ENCODE results near the gene ZNF575. TPM values are rescaled to one million over a fixed set of nuclear protein-coding genes. Genes with fewer than 3 reads are reported as not detected.

Gene ZNF575
- total RNA-seq, 1 experiment from 2014 or later: not detected

DNA sequence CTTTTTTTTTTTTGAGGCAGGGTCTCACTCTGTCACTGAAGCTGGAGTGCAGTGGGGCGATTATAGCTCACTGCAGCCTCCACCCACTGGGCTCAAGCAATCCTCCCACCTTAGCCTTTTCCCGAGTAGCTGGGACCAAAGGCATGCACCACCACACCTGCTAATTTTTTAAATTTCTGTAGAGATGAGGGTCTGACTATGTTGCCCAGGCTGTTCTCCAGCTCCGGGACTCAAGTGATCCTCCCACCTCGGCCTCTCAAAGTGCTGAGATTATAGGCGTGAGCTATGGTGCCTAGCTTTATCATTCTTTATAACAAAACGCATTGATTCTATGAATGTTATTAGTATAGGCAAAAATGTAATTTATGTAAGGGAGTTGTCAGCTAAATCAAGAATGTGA lies 49.7 kb upstream of the ZNF575 start:
- H3K4ac ChIP-seq (ENCODE audit: low read depth, low read length): no peak overlapping the region
- H2BK12ac ChIP-seq (ENCODE audit: insufficient read length, low read depth, low read length): no peak overlapping the region
- DNase-seq: no peak
- no peak overlapping the region for H4K5ac ChIP-seq (ENCODE audit: insufficient read length, low read depth, low read length)
- H2AFZ ChIP-seq (ENCODE audit: low read length): no peak overlapping the region
- H3K23me2 ChIP-seq (ENCODE audit: insufficient read length, low read depth, low read length, poor library complexity, severe bottlenecking): no peaks in the 10 kb centered on the region
- H3K23ac ChIP-seq (ENCODE audit: insufficient read length, low read depth, low read length): no peak overlapping the region
- H3K18ac ChIP-seq (ENCODE audit: insufficient read length, low read depth, low read length): no peak overlapping the region
- H2BK120ac ChIP-seq (ENCODE audit: low read depth, low read length, poor library complexity, severe bottlenecking): no peak overlapping the region
- H3K9me3 ChIP-seq (ENCODE audit: control insufficient read depth, low read depth, low read length): no peaks in the 10 kb centered on the region
- no peak overlapping the region for H3K9ac ChIP-seq (ENCODE audit: extremely low read depth, insufficient read length, low read length)
- no peaks in the 10 kb centered on the region for H4K20me1 ChIP-seq (ENCODE audit: control insufficient read depth, insufficient read depth, insufficient read length)
- no peak for TF ChIP-seq CTCF (conservative IDR thresholded peaks at IDR 0.05)
- H2BK20ac ChIP-seq (ENCODE audit: low read depth, low read length, poor library complexity, severe bottlenecking): no peak overlapping the region
- H3K56ac ChIP-seq (ENCODE audit: insufficient read length, low read depth, low read length): no peak overlapping the region
- no peaks in the 10 kb centered on the region for H3K27me3 ChIP-seq (ENCODE audit: insufficient read depth, low read length)
- Mint-ChIP-seq H3K4me1 (no peaks in the 10 kb centered on the region), H3K27me3 (ENCODE audit: low read depth) (peaks cover 2% of the 10 kb centered on the region; the same call in 1 of the 2 replicates), H3K4me3 (no peak overlapping the region), H3K36me3 (ENCODE audit: insufficient read depth in 1 of 3, low read depth in 3 of 3) (peaks cover 0 to 1% (median 0%) of the 10 kb centered on the region in 3 experiments; a peak in 1 of 7 replicates), H3K9me3 (no peaks in the 10 kb centered on the region), H3K27ac (no peak overlapping the region)
- no peaks in the 10 kb centered on the region for H3K79me2 ChIP-seq (ENCODE audit: insufficient read depth, low read length)
- H3K4me1 ChIP-seq (ENCODE audit: insufficient read depth, low read length): no peaks in the 10 kb centered on the region
- no peak overlapping the region for H3K14ac ChIP-seq (ENCODE audit: insufficient read depth, low read length)
- no peak overlapping the region for H3K27ac ChIP-seq (ENCODE audit: insufficient read length, low read depth, low read length)
- no peak overlapping the region for H2BK15ac ChIP-seq (ENCODE audit: low read depth, low read length)
- H3T11ph ChIP-seq (ENCODE audit: low read length): no peak overlapping the region
- H3K4me2 ChIP-seq (ENCODE audit: insufficient read depth, insufficient read length, low read length): no peak overlapping the region
- H4K8ac ChIP-seq (replicated peaks; ENCODE audit: insufficient read length, low read depth, low read length): no peak overlapping the region
- H2AK5ac ChIP-seq (ENCODE audit: insufficient read length, low read length): no peak overlapping the region
- no peak overlapping the region for H2BK5ac ChIP-seq (ENCODE audit: insufficient read length, low read length)
- no CpG with 5 or more reads among the region's 6 CpGs for WGBS (ENCODE audit: extremely low coverage, insufficient read length, low lambda C conversion rate)
- no peak overlapping the region for H4K91ac ChIP-seq (ENCODE audit: insufficient read length, low read depth, low read length)
- H3K79me1 ChIP-seq (ENCODE audit: insufficient read depth, low read depth, low read length, poor library complexity, severe bottlenecking): no peaks in the 10 kb centered on the region
